PC-3 (cell line): ENCODE measurements around the gene CALCOCO2. TPM values are rescaled to one million over a fixed set of nuclear protein-coding genes. Genes with fewer than 3 reads are reported as not detected.
"Not testable (repeated sequence)": the region's sequence is repeated elsewhere in the genome, so short reads cannot be mapped to it uniquely, and the experiment has no call there.

Experiments
- ATAC-seq: fragments of 200-7000 bp; cut with Tn5 transposase; 2 replicates; pipeline ENCODE4 v1.9.1; 2020; ENCODE audit warnings: mild to moderate bottlenecking, moderate library complexity
- BruUV-seq: library from RNA; stranded (reverse); fragments of 400-500 nt; replicated peaks from 2 replicates; lab custom pipeline; 2021; lab: Mats Ljungman, UMichigan
- CTCF ChIA-PET: fragments of 300-600 bp; sonication (Branson Sonifier 250); formaldehyde crosslinking; loops from one replicate; lab custom pipeline; 2022; ENCODE audit warnings: antibody characterized with exemption; lab: Charles Lee
- POLR2A ChIA-PET: fragments of 300-600 bp; sonication (Branson Sonifier 250); formaldehyde crosslinking; loops from one replicate; lab custom pipeline; 2022; ENCODE audit warnings: antibody characterized with exemption; ENCODE audit not compliant: unreplicated experiment; lab: Charles Lee
- DNase-seq: peaks from one replicate; pipeline ENCODE4 v3.0.0-alpha.2; 2015
- H2AFZ ChIP-seq: fragments of 300-600 bp; sonication (generic); 2 replicates; pipeline ENCODE4 v1.6.0; 2016; ENCODE audit warnings: antibody characterized with exemption, low read length
- H3F3A ChIP-seq: fragments of 300-600 bp; sonication (generic); one replicate; pipeline ENCODE4 v1.6.0; 2017; ENCODE audit warnings: antibody characterized with exemption, low read length, control low read depth, mild to moderate bottlenecking; ENCODE audit not compliant: unreplicated experiment
- H3K27ac ChIP-seq: fragments of 300-600 bp; sonication (generic); 2 replicates; pipeline ENCODE4 v1.5.1; 2016; ENCODE audit warnings: mild to moderate bottlenecking, low read length
- H3K27me3 ChIP-seq: fragments of 300-600 bp; sonication (generic); 2 replicates; pipeline ENCODE4 v1.6.1; 2016; ENCODE audit warnings: low read length, mixed read lengths
- H3K36me3 ChIP-seq: fragments of 300-600 bp; sonication (generic); 2 replicates; pipeline ENCODE4 v1.6.1; 2016; ENCODE audit warnings: low read depth, mixed run types, low read length, mixed read lengths
- H3K4me1 ChIP-seq: fragments of 300-600 bp; sonication (generic); 2 replicates; pipeline ENCODE4 v1.5.1; 2016; ENCODE audit warnings: low read length; ENCODE audit not compliant: insufficient read depth
- H3K4me2 ChIP-seq: fragments of 300-600 bp; sonication (generic); 2 replicates; pipeline ENCODE4 v1.6.0; 2016; ENCODE audit warnings: low read length
- H3K4me3 ChIP-seq: fragments of 300-600 bp; sonication (generic); 2 replicates; pipeline ENCODE4 v1.5.1; 2016; ENCODE audit warnings: mild to moderate bottlenecking, low read length, mixed read lengths
- H3K79me2 ChIP-seq: fragments of 300-600 bp; sonication (generic); 2 replicates; pipeline ENCODE4 v1.6.1; 2017; ENCODE audit warnings: low read length, mixed read lengths
- H3K9ac ChIP-seq: fragments of 300-600 bp; sonication (generic); 2 replicates; pipeline ENCODE4 v1.6.0; 2016; ENCODE audit warnings: mild to moderate bottlenecking, low read length
- H3K9me2 ChIP-seq: fragments of 300-600 bp; sonication (generic); replicated peaks from 2 replicates; pipeline ENCODE4 v1.6.1; 2016; ENCODE audit warnings: mixed run types, low read length, mixed read lengths
- H3K9me3 ChIP-seq: fragments of 300-600 bp; sonication (generic); 2 replicates; pipeline ENCODE4 v1.6.1; 2016; ENCODE audit warnings: low read length, mixed read lengths
- H4K20me1 ChIP-seq: fragments of 300-600 bp; sonication (generic); 2 replicates; pipeline ENCODE4 v1.6.1; 2016; ENCODE audit warnings: low read length, mixed read lengths
- CTCF ChIP-seq: fragments of 300-600 bp; sonication (generic); conservative IDR thresholded peaks from 2 replicates; pipeline ENCODE4 v1.5.1; 2017; ENCODE audit warnings: antibody characterized with exemption, low read depth, mild to moderate bottlenecking, low read length
- EZH2 ChIP-seq: fragments of 300-600 bp; sonication (generic); IDR thresholded peaks from one replicate; pipeline ENCODE4 v1.6.1; 2017; ENCODE audit warnings: antibody characterized with exemption, mild to moderate bottlenecking, low read length; ENCODE audit not compliant: unreplicated experiment
- EZH2phosphoT487 ChIP-seq: fragments of 300-600 bp; sonication (generic); IDR thresholded peaks from 2 replicates; pipeline ENCODE4 v1.6.1; 2018; ENCODE audit warnings: mild to moderate bottlenecking, antibody characterized with exemption, low read length, borderline replicate concordance
- intact Hi-C: fragments of 100-400 bp; cut with micrococcal nuclease; formaldehyde crosslinking; loops from 2 replicates; pipeline ENCODE4 v1.9.0; 2023
- total RNA-seq: library from RNA; depleted of rRNA; stranded (reverse); fragments of >200 nt; gene quantifications from 2 replicates; pipeline ENCODE4 v1.2.3, GENCODE V29; 2014

CALCOCO2 gene
- total RNA-seq, 1 experiment from 2014 or later = 47.2 TPM

GRCh38 chr17:48795444-48796162 lies 35.2 kb upstream of the CALCOCO2 start:
- Histone ChIP-seq H3K9me3 (no peaks in the 10 kb centered on the region), H3K36me3 (no peaks in the 10 kb centered on the region), H3F3A (no peaks in the 10 kb centered on the region), H3K27me3 (no peaks in the 10 kb centered on the region), H3K4me1 (peaks cover 27% of the 10 kb centered on the region), H4K20me1 (no peaks in the 10 kb centered on the region), H3K79me2 (no peaks in the 10 kb centered on the region), H3K9ac (no peak overlapping the region), H3K4me3 (no peak overlapping the region), H3K4me2 (peak overlapping the region; percentile 8), H2AFZ (peak overlapping the region; percentile 64), H3K9me2 (no peaks in the 10 kb centered on the region), H3K27ac (no peak overlapping the region)
- DNase-seq (peak; percentile 73), ATAC-seq (peak; percentile 20)
- BruUV-seq = no TSS peak
- TF ChIP-seq CTCF = no peak
- TF ChIP-seq EZH2phosphoT487 = no peak
- TF ChIP-seq EZH2 = no peak
- CTCF ChIA-PET = interaction anchor here (0.5 to 0.8 kb wide), 2 partner anchors 67 to 192 kb away, joined by 3 to 5 read pairs; partner anchors contain the start of gene HOXB13
- intact Hi-C loops = no loop called here
- POLR2A ChIA-PET = interaction anchor here (0.9 kb wide), 1 partner anchor 67 kb away, joined by 4 read pairs; the partner anchor contains the start of gene HOXB13

GRCh38 chr17:48796163-48796522 lies 34.7 kb upstream of the CALCOCO2 start:
- Histone ChIP-seq H2AFZ (peak overlapping the region; percentile 64; the same call in 1 of the 2 replicates), H3K4me1 (peaks cover 22% of the 10 kb centered on the region), H3K4me2 (0 out of 2 replicates have a peak overlapping the region, but pooled peaks have one; percentile 8)
- BruUV-seq, H3K9ac ChIP-seq, H3K27ac ChIP-seq, CTCF ChIA-PET, DNase-seq, H3K9me2 ChIP-seq, H3K27me3 ChIP-seq, H3K36me3 ChIP-seq, intact Hi-C loops, ATAC-seq, H4K20me1 ChIP-seq, H3K4me3 ChIP-seq, H3K9me3 ChIP-seq, H3F3A ChIP-seq, H3K79me2 ChIP-seq: not testable (repeated sequence)
- POLR2A ChIA-PET = interaction anchor here (0.9 kb wide), 1 partner anchor 68 kb away, joined by 4 read pairs; the partner anchor contains the start of gene HOXB13

GRCh38 chr17:48799069-48799723 lies 31.6 kb upstream of the CALCOCO2 start:
- CTCF ChIA-PET = interaction anchor here (1.2 kb wide), 1 partner anchor 80 kb away, joined by 3 read pairs; no protein-coding TSS in a partner anchor
- Histone ChIP-seq H2AFZ (no peak overlapping the region), H3K9me2 (no peaks in the 10 kb centered on the region), H3K36me3 (no peaks in the 10 kb centered on the region), H3K4me3 (no peak overlapping the region), H3K9me3 (no peaks in the 10 kb centered on the region), H3K9ac (no peak overlapping the region), H3K27ac (no peak overlapping the region), H3K4me2 (no peak overlapping the region), H3K79me2 (no peaks in the 10 kb centered on the region), H3K4me1 (peaks cover 14% of the 10 kb centered on the region), H3K27me3 (no peaks in the 10 kb centered on the region), H3F3A (no peaks in the 10 kb centered on the region), H4K20me1 (no peaks in the 10 kb centered on the region)
- TF ChIP-seq EZH2phosphoT487 (no peak), CTCF (no peak), EZH2 (no peak)
- DNase-seq (no peak), ATAC-seq (no peak)
- intact Hi-C loops = no loop called here
- POLR2A ChIA-PET = interaction anchor here (0.6 kb wide), 1 partner anchor 72 kb away, joined by 3 read pairs; no protein-coding TSS in a partner anchor
- BruUV-seq = no TSS peak
